K562 (cell line): ENCODE results near the gene WDR64. TPM values are rescaled to one million over a fixed set of nuclear protein-coding genes. Genes with fewer than 3 reads are reported as not detected.

Source experiments
- ATAC-seq: fragments of 200-7000 bp; cut with Tn5 transposase; 3 replicates; pipeline ENCODE4 v1.9.1; 2020; ENCODE audit warnings: moderate library complexity
- BruUV-seq: library from RNA; stranded (reverse); fragments of 400-500 nt; replicated peaks from 2 replicates; lab custom pipeline; 2021; lab: Mats Ljungman, UMichigan
- CTCF ChIA-PET: fragments of 300-600 bp; formaldehyde crosslinking; extraction: SDS; loops from one replicate; lab custom pipeline; 2021; ENCODE audit warnings: low intra/inter-chr PET ratio; lab: Yijun Ruan, JAX
- POLR2A ChIA-PET: fragments of 300-600, 350-650 bp; sonication (Branson Sonifier 250); formaldehyde crosslinking; extraction: SDS; loops from one replicate; lab custom pipeline; 2021; ENCODE audit warnings: antibody characterized with exemption, inconsistent platforms; lab: Yijun Ruan, JAX
- DNase-seq, 4 experiments: peaks; one replicate each; pipeline versions ENCODE4 v3.0.0 to v3.0.0-alpha.2; 2011 to 2018; ENCODE audit warnings: low spot score in 3 of 4, mixed read lengths in 3 of 4; ENCODE audit errors: extremely low read depth in 1 of 4
- FAIRE-seq: peaks from 2 replicates; lab custom pipeline; 2011; peaks lifted over from hg19 to GRCh38; lab: Jason Lieb, UNC
- H2AFZ ChIP-seq: 2 replicates; pipeline ENCODE4 v1.6.0; 2011; ENCODE audit warnings: low read depth, low read length, control low read depth, inconsistent platforms
- H3K27ac ChIP-seq: fragments of 200-600 bp; 3 replicates; pipeline ENCODE4 v1.8.0; 2011; ENCODE audit warnings: low read depth, mild to moderate bottlenecking, control low read depth, inconsistent platforms, low read length, moderate library complexity, mixed read lengths; ENCODE audit errors: extremely low read depth
- H3K27me3 ChIP-seq, 2 experiments: fragments of 300-600 bp in 1 of 2; 2 replicates in 1 of 2; 3 replicates in 1 of 2; pipeline versions ENCODE4 v1.6.0 to v1.8.0; 2011; ENCODE audit warnings: inconsistent platforms in 2 of 2, low read length in 2 of 2, mild to moderate bottlenecking in 1 of 2, mixed read lengths in 1 of 2, moderate library complexity in 1 of 2; ENCODE audit not compliant: control insufficient read depth in 2 of 2, insufficient read depth in 2 of 2
- H3K36me3 ChIP-seq: fragments of 300-600 bp; 3 replicates; pipeline ENCODE4 v1.8.0; 2011; ENCODE audit warnings: mild to moderate bottlenecking, low read length, inconsistent platforms; ENCODE audit not compliant: control insufficient read depth, insufficient read depth
- H3K4me1 ChIP-seq, 2 experiments: fragments of 200-600 bp in 1 of 2; replicated peaks in 1 of 2; 2 replicates in 1 of 2; 3 replicates in 1 of 2; pipeline versions ENCODE4 v1.5.1 to v1.8.0; 2011; ENCODE audit warnings: inconsistent platforms in 2 of 2, low read length in 2 of 2, mild to moderate bottlenecking in 1 of 2, mixed read lengths in 1 of 2, moderate library complexity in 1 of 2; ENCODE audit not compliant: control insufficient read depth in 2 of 2, insufficient read depth in 2 of 2
- H3K4me2 ChIP-seq: 2 replicates; pipeline ENCODE4 v1.6.1; 2011; ENCODE audit warnings: low read length, control low read depth, inconsistent platforms, mixed read lengths; ENCODE audit not compliant: insufficient read depth
- H3K4me3 ChIP-seq: fragments of 200-600 bp; sonication (generic), shearing (Covaris generic); 2 replicates; pipeline ENCODE4 v1.5.1; 2016; ENCODE audit warnings: control low read depth, inconsistent platforms
- H3K79me2 ChIP-seq: fragments of 200-600 bp; 3 replicates; pipeline ENCODE4 v1.8.0; 2011; ENCODE audit warnings: low read length, inconsistent platforms; ENCODE audit not compliant: control insufficient read depth, insufficient read depth
- H3K9ac ChIP-seq, 2 experiments: 2 replicates each; pipeline versions ENCODE4 v1.6.0 to v1.6.1; 2011; ENCODE audit warnings: low read depth in 2 of 2, low read length in 2 of 2, control low read depth in 1 of 2, inconsistent platforms in 1 of 2, mild to moderate bottlenecking in 1 of 2, mixed read lengths in 1 of 2; ENCODE audit not compliant: insufficient read depth in 1 of 2
- H3K9me1 ChIP-seq: one replicate; pipeline ENCODE4 v1.6.0; 2011; ENCODE audit warnings: inconsistent platforms, mild to moderate bottlenecking, low read length, moderate library complexity; ENCODE audit not compliant: control insufficient read depth, insufficient read depth
- H3K9me3 ChIP-seq: replicated peaks from 2 replicates; pipeline ENCODE4 v1.5.1; 2011; ENCODE audit warnings: low read depth, low read length, inconsistent platforms; ENCODE audit not compliant: control insufficient read depth, insufficient read depth
- H4K20me1 ChIP-seq: replicated peaks from 2 replicates; pipeline ENCODE4 v1.6.1; 2011; ENCODE audit warnings: low read length, inconsistent platforms, mixed read lengths; ENCODE audit not compliant: control insufficient read depth, insufficient read depth
- ETV6 ChIP-seq, 3 experiments: fragments of 150-350 bp in 1 of 3; sonication (generic) in 1 of 3; formaldehyde crosslinking in 1 of 3; IDR thresholded peaks; 2 replicates each; pipeline versions ENCODE4 v1.6.1 to v1.8.0; 2014 to 2022; ENCODE audit warnings: borderline replicate concordance in 2 of 3, low read depth in 2 of 3, antibody characterized with exemption in 1 of 3, low read length in 1 of 3, mild to moderate bottlenecking in 1 of 3, missing genetic modification reagents in 1 of 3
- FOSL1 ChIP-seq: fragments of 200-800 bp; sonication (Bioruptor generic); conservative IDR thresholded peaks from 2 replicates; pipeline ENCODE4 v1.6.1; 2016; ENCODE audit warnings: missing genetic modification characterization, missing compliant biosample characterization
- L3MBTL2 ChIP-seq: fragments of 450-650 bp; IDR thresholded peaks from 2 replicates; pipeline ENCODE4 v1.6.1; 2016; ENCODE audit warnings: mild to moderate bottlenecking, moderate library complexity
- MITF ChIP-seq: IDR thresholded peaks from 2 replicates; pipeline ENCODE4 v1.6.1; 2014; ENCODE audit warnings: antibody characterized with exemption
- NFATC3 ChIP-seq: fragments of 450-650 bp; IDR thresholded peaks from 2 replicates; pipeline ENCODE4 v1.6.1; 2017; ENCODE audit warnings: mild to moderate bottlenecking
- PHF8 ChIP-seq: fragments of 200-600 bp; sonication (generic); IDR thresholded peaks from 2 replicates; pipeline ENCODE4 v1.6.1; 2012; ENCODE audit warnings: mixed run types, mild to moderate bottlenecking, inconsistent platforms, low read length, moderate library complexity, borderline replicate concordance
- RBBP5 ChIP-seq: fragments of 200-600 bp; sonication (generic); IDR thresholded peaks from 2 replicates; pipeline ENCODE4 v1.6.1; 2012; ENCODE audit warnings: borderline replicate concordance, mild to moderate bottlenecking, low read length, control low read depth, inconsistent platforms; ENCODE audit not compliant: insufficient read depth, poor library complexity, severe bottlenecking
- SMARCA5 ChIP-seq: fragments of 450-650 bp; IDR thresholded peaks from 2 replicates; pipeline ENCODE4 v1.6.1; 2016
- SREBF1 ChIP-seq: fragments of 150-350 bp; IDR thresholded peaks from 2 replicates; pipeline ENCODE4 v1.6.1; 2014; ENCODE audit warnings: antibody characterized with exemption, low read depth, low read length, borderline replicate concordance
- ZBTB8A ChIP-seq: fragments of 450-650 bp; IDR thresholded peaks from 2 replicates; pipeline ENCODE4 v1.6.1; 2018; ENCODE audit warnings: mild to moderate bottlenecking, moderate library complexity; ENCODE audit not compliant: partially characterized antibody
- ZNF354B ChIP-seq: fragments of 250-450 bp; sonication (Bioruptor Pico); IDR thresholded peaks from 2 replicates; pipeline ENCODE4 v1.4.0; 2020
- WGBS: fragments of 100-300 bp; shearing (Covaris generic); methylation state at CpG from one replicate; pipeline ENCODE4 v1.1.6; 2016; ENCODE audit warnings: low coverage, mixed read lengths; ENCODE audit not compliant: insufficient coverage; ENCODE audit errors: missing lambda C conversion rate; 5-methylcytosine and 5-hydroxymethylcytosine counted together
- in situ Hi-C: fragments of 300-500 bp; cut with MboI; formaldehyde crosslinking; loops from 4 replicates; pipeline ENCODE4 v1.15.0; 2018; ENCODE audit warnings: inconsistent platforms, mixed read lengths
- intact Hi-C: fragments of 100-400 bp; cut with micrococcal nuclease; formaldehyde crosslinking; loops from 2 replicates; pipeline ENCODE4 v1.14.2; 2022
- polyA plus RNA-seq, 8 experiments: library from polyadenylated mRNA; depleted of rRNA in 4 of 8; stranded (reverse) in 5 of 8; unstranded in 3 of 8; fragments of >200 nt; fragmentation: Nextera tagmentation in 2 of 8; fragmentation: Illumina TruSeq in 1 of 8; extraction: Ambion mirVana in 2 of 8; extraction: Trizol in 1 of 8; gene quantifications; 2 replicates each; pipeline versions ENCODE4 v1.2.1 to v1.2.3, GENCODE V29; 2011 to 2014; ENCODE audit warnings: inconsistent platforms in 1 of 8, missing spikeins in 1 of 8
- total RNA-seq, 7 experiments: library from RNA; depleted of rRNA in 6 of 7; stranded (reverse); fragments of >200 nt in 6 of 7; fragmentation: Illumina TruSeq in 2 of 7; extraction: Trizol in 2 of 7; gene quantifications; 2 replicates each; pipeline versions ENCODE4 v1.2.1 to v1.2.3, GENCODE V29; 2011 to 2021; ENCODE audit warnings: low replicate concordance in 1 of 7
- TF ChIP-seq, protein P1 (sequence below): fragments of 250-450 bp; sonication (Bioruptor Pico); IDR thresholded peaks from 2 replicates; pipeline ENCODE4 v1.8.0; 2022; ENCODE audit warnings: inconsistent platforms, mild to moderate bottlenecking, moderate library complexity, borderline replicate concordance
- TF ChIP-seq, protein P2 (sequence below): fragments of 450-650 bp; IDR thresholded peaks from 2 replicates; pipeline ENCODE4 v1.6.1; 2016; ENCODE audit warnings: borderline replicate concordance
- TF ChIP-seq, protein P3 (sequence below): fragments of 150-350 bp; IDR thresholded peaks from 2 replicates; pipeline ENCODE4 v1.6.1; 2014; ENCODE audit warnings: low read depth, mild to moderate bottlenecking, low read length, borderline replicate concordance

Gene WDR64
- total and polyA plus RNA-seq, 9 of the 15 experiments (the other 6 are each of a cell fraction or from before 2014, with no cell fraction given): 0.06 to 0.29 (median 0.19) TPM; not detected in 5

DNA sequence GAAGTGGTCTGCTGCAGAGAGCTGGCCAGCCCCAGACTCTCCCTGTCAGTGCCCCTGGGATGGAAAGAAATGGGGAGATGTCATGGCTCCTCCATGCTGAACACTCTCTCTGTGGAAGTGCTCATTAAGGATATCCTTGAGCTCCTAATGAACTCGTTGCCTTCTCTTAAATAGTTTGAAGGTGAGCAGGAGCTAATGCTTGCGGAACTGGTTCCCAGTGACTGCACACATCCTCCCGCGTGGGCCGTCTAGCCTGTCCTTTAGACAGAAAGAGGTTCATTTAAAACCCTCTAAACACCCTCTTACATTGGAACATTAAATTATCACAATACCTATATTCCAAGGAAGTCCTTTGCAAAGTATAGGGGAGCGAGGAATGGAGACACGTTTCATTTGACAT lies 5.9 kb upstream of the WDR64 start:
- ATAC-seq: no peak; the same call in 2 of the 3 replicates
- no peak for TF ChIP-seq FOSL1
- no peak for TF ChIP-seq ETV6 (IDR thresholded peaks at IDR 0.05; ENCODE audit: borderline replicate concordance in 1 of 2, low read depth in 2 of 2, low read length in 1 of 2)
- no peak for TF ChIP-seq ETV6 (CRISPR knock-in tag; IDR thresholded peaks at IDR 0.05; ENCODE audit: borderline replicate concordance)
- TF ChIP-seq, protein P1, sequence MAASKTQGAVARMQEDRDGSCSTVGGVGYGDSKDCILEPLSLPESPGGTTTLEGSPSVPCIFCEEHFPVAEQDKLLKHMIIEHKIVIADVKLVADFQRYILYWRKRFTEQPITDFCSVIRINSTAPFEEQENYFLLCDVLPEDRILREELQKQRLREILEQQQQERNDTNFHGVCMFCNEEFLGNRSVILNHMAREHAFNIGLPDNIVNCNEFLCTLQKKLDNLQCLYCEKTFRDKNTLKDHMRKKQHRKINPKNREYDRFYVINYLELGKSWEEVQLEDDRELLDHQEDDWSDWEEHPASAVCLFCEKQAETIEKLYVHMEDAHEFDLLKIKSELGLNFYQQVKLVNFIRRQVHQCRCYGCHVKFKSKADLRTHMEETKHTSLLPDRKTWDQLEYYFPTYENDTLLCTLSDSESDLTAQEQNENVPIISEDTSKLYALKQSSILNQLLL (CRISPR knock-in tag): no peak
- TF ChIP-seq ZNF354B (CRISPR knock-in tag): no peak
- TF ChIP-seq, protein P2, sequence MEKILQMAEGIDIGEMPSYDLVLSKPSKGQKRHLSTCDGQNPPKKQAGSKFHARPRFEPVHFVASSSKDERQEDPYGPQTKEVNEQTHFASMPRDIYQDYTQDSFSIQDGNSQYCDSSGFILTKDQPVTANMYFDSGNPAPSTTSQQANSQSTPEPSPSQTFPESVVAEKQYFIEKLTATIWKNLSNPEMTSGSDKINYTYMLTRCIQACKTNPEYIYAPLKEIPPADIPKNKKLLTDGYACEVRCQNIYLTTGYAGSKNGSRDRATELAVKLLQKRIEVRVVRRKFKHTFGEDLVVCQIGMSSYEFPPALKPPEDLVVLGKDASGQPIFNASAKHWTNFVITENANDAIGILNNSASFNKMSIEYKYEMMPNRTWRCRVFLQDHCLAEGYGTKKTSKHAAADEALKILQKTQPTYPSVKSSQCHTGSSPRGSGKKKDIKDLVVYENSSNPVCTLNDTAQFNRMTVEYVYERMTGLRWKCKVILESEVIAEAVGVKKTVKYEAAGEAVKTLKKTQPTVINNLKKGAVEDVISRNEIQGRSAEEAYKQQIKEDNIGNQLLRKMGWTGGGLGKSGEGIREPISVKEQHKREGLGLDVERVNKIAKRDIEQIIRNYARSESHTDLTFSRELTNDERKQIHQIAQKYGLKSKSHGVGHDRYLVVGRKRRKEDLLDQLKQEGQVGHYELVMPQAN: no peak
- no peak for TF ChIP-seq ZBTB8A
- TF ChIP-seq L3MBTL2: no peak
- TF ChIP-seq PHF8: no peak
- TF ChIP-seq MITF: no peak
- TF ChIP-seq SREBF1: no peak
- TF ChIP-seq, protein P3, sequence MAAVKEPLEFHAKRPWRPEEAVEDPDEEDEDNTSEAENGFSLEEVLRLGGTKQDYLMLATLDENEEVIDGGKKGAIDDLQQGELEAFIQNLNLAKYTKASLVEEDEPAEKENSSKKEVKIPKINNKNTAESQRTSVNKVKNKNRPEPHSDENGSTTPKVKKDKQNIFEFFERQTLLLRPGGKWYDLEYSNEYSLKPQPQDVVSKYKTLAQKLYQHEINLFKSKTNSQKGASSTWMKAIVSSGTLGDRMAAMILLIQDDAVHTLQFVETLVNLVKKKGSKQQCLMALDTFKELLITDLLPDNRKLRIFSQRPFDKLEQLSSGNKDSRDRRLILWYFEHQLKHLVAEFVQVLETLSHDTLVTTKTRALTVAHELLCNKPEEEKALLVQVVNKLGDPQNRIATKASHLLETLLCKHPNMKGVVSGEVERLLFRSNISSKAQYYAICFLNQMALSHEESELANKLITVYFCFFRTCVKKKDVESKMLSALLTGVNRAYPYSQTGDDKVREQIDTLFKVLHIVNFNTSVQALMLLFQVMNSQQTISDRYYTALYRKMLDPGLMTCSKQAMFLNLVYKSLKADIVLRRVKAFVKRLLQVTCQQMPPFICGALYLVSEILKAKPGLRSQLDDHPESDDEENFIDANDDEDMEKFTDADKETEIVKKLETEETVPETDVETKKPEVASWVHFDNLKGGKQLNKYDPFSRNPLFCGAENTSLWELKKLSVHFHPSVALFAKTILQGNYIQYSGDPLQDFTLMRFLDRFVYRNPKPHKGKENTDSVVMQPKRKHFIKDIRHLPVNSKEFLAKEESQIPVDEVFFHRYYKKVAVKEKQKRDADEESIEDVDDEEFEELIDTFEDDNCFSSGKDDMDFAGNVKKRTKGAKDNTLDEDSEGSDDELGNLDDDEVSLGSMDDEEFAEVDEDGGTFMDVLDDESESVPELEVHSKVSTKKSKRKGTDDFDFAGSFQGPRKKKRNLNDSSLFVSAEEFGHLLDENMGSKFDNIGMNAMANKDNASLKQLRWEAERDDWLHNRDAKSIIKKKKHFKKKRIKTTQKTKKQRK: no peak
- TF ChIP-seq SMARCA5: no peak
- TF ChIP-seq RBBP5: no peak
- no peak for TF ChIP-seq NFATC3

More for the DNA sequence above, 5.9 kb upstream of the WDR64 start:
- intact Hi-C loops: no loop called here
- FAIRE-seq (no peak), DNase-seq (no peak)
- Histone ChIP-seq H2AFZ (peak overlapping the region; percentile 53), H3K4me1 (no peaks in the 10 kb centered on the region; a peak in 2 of 5 replicates), H4K20me1 (no peaks in the 10 kb centered on the region), H3K9me1 (no peaks in the 10 kb centered on the region), H3K27me3 (no peaks in the 10 kb centered on the region), H3K36me3 (no peaks in the 10 kb centered on the region), H3K4me2 (no peak overlapping the region), H3K79me2 (no peaks in the 10 kb centered on the region), H3K27ac (no peak overlapping the region), H3K4me3 (no peak overlapping the region), H3K9ac (no peak overlapping the region; a peak in 1 of 4 replicates), H3K9me3 (peaks cover 15% of the 10 kb centered on the region)
- CTCF ChIA-PET: no interaction called here
- no TSS peak for BruUV-seq
- POLR2A ChIA-PET: interaction anchor here (1.1 kb wide), 1 partner anchor 301 kb away, joined by 3 read pairs; no protein-coding TSS in a partner anchor
- in situ Hi-C loops: no loop called here
- 59% methylated on average over 7 of the region's 7 CpGs for WGBS
